Measurements from ENCODE around the gene ZFYVE1.

ZFYVE1 gene

DNA sequence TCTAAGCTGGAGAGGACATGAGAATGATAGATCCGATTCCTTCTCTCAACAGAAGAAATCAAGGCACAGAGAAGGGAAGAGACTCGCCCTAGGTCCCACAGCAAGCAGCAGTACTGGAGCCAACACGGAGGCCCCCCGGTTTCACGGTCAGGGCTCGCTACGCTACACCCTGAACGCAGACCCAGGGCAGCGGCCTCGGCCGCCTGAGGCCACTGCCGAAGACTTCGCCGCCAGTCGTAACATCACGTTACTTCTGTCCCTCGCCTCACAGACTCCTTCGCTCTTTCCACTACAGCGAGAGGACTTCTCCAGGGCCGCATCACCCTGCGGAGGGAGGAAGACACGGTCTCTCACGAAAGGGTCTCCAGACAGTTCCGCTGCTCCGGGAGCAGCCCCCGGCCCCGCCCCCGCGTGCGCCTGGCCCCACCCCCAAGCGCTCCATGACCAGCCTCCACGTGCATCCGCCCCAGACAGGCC is 101.1 kb downstream of the ZFYVE1 start:
- no peaks in the 10 kb centered on the region for H4K20me1 ChIP-seq (ENCODE audit: insufficient read depth, low read length)
- peaks cover 20% of the 10 kb centered on the region for H3K79me2 ChIP-seq (ENCODE audit: low read length)
- DNase-seq: no peak
- H3K4me3 ChIP-seq (ENCODE audit: low read length): peak overlapping the region; percentile 62
- H3K27ac ChIP-seq (ENCODE audit: low read length): no peak overlapping the region
- H3K4me1 ChIP-seq (ENCODE audit: low read length): no peaks in the 10 kb centered on the region
- H3K27me3 ChIP-seq (replicated peaks; ENCODE audit: insufficient read depth, low read length): no peaks in the 10 kb centered on the region
- no peaks in the 10 kb centered on the region for H3K9me3 ChIP-seq (replicated peaks; ENCODE audit: insufficient read depth, low read length)
- peak overlapping the region; percentile 70 for H2AFZ ChIP-seq (ENCODE audit: low read length)
- peak overlapping the region; percentile 23; the same call in 1 of the 2 replicates for H3K9ac ChIP-seq (ENCODE audit: low read length)
- peaks cover 4% of the 10 kb centered on the region; the same call in 1 of the 2 replicates for H3F3A ChIP-seq (ENCODE audit: insufficient read depth, low read length)
- peak overlapping the region; percentile 72 for H3K4me2 ChIP-seq (ENCODE audit: low read depth, low read length)
- no peak for TF ChIP-seq EZH2 (optimal IDR thresholded peaks at IDR 0.05; ENCODE audit: low read depth, low read length)
- TF ChIP-seq CTCF (IDR thresholded peaks at IDR 0.05; ENCODE audit: low read length): no peak
- no peaks in the 10 kb centered on the region for H3K36me3 ChIP-seq (replicated peaks; ENCODE audit: insufficient read depth, low read length)
- no peaks in the 10 kb centered on the region for H3K9me2 ChIP-seq (replicated peaks; ENCODE audit: insufficient read depth, low read length)

DNA sequence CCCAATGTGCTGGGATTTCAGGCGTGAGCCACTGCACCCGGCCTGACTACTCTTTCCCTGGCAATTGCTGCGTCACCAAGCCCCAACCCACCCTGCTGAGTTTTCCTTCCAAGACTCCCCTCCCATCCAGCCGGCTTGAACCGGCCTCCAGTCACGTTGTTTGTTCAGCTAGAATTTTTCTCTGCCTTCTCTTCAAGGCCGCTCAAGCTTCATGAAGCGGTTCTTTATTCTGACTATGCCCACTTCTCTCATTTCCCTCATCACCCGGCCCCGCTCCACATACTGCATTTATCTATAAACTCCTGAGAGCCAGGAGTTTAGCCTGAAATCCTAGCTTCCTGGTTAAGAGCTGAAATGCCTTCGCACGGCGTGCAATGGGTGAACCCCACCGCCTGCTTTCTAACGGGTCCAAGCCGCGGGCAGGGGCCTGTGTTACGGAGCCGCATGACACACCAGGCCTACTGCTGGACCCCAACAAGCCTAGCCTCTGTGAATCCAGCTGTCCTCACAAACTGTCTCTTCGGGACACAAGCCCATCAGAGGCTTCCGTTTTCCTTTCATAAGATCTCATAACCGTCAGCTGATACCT is 101.6 kb downstream of the ZFYVE1 start:
- no peak overlapping the region; the same call in 1 of the 2 replicates for H3K9ac ChIP-seq (ENCODE audit: low read length)
- H3K4me2 ChIP-seq (ENCODE audit: low read depth, low read length): peak overlapping the region; percentile 72
- no peaks in the 10 kb centered on the region for H3K9me3 ChIP-seq (replicated peaks; ENCODE audit: insufficient read depth, low read length)
- peaks cover 4% of the 10 kb centered on the region; the same call in 1 of the 2 replicates for H3F3A ChIP-seq (ENCODE audit: insufficient read depth, low read length)
- no peaks in the 10 kb centered on the region for H3K4me1 ChIP-seq (ENCODE audit: low read length)
- no peaks in the 10 kb centered on the region for H4K20me1 ChIP-seq (ENCODE audit: insufficient read depth, low read length)
- no peak for TF ChIP-seq EZH2phosphoT487 (IDR thresholded peaks at IDR 0.05; ENCODE audit: low read length)
- TF ChIP-seq EZH2 (optimal IDR thresholded peaks at IDR 0.05; ENCODE audit: low read depth, low read length): no peak
- TF ChIP-seq CTCF (IDR thresholded peaks at IDR 0.05; ENCODE audit: low read length): no peak
- H3K4me3 ChIP-seq (ENCODE audit: low read length): peak overlapping the region; percentile 62
- DNase-seq: no peak
- peak overlapping the region; percentile 70 for H2AFZ ChIP-seq (ENCODE audit: low read length)
- no peak overlapping the region for H3K27ac ChIP-seq (ENCODE audit: low read length)
- H3K9me2 ChIP-seq (replicated peaks; ENCODE audit: insufficient read depth, low read length): no peaks in the 10 kb centered on the region
- H3K27me3 ChIP-seq (replicated peaks; ENCODE audit: insufficient read depth, low read length): no peaks in the 10 kb centered on the region
- peaks cover 18% of the 10 kb centered on the region for H3K79me2 ChIP-seq (ENCODE audit: low read length)
- no peaks in the 10 kb centered on the region for H3K36me3 ChIP-seq (replicated peaks; ENCODE audit: insufficient read depth, low read length)

GRCh38 chr14:72924337-72924736 is 102.6 kb downstream of the ZFYVE1 start:
- H3K4me2 ChIP-seq (ENCODE audit: low read depth, low read length): no peak overlapping the region
- H2AFZ ChIP-seq (ENCODE audit: low read length): no peak overlapping the region
- no peak for DNase-seq
- no peaks in the 10 kb centered on the region for H4K20me1 ChIP-seq (ENCODE audit: insufficient read depth, low read length)
- H3K9ac ChIP-seq (ENCODE audit: low read length): no peak overlapping the region
- no peaks in the 10 kb centered on the region for H3K27me3 ChIP-seq (replicated peaks; ENCODE audit: insufficient read depth, low read length)
- H3K9me3 ChIP-seq (replicated peaks; ENCODE audit: insufficient read depth, low read length): no peaks in the 10 kb centered on the region
- H3F3A ChIP-seq (ENCODE audit: insufficient read depth, low read length): peaks cover 4% of the 10 kb centered on the region; the same call in 1 of the 2 replicates
- no peak overlapping the region for H3K27ac ChIP-seq (ENCODE audit: low read length)
- no peaks in the 10 kb centered on the region for H3K4me1 ChIP-seq (ENCODE audit: low read length)
- H3K36me3 ChIP-seq (replicated peaks; ENCODE audit: insufficient read depth, low read length): no peaks in the 10 kb centered on the region
- no peak overlapping the region for H3K4me3 ChIP-seq (ENCODE audit: low read length)
- H3K9me2 ChIP-seq (replicated peaks; ENCODE audit: insufficient read depth, low read length): no peaks in the 10 kb centered on the region
- TF ChIP-seq CTCF (IDR thresholded peaks at IDR 0.05; ENCODE audit: low read length): no peak
- no peak for TF ChIP-seq EZH2 (optimal IDR thresholded peaks at IDR 0.05; ENCODE audit: low read depth, low read length)
- TF ChIP-seq EZH2phosphoT487 (IDR thresholded peaks at IDR 0.05; ENCODE audit: low read length): no peak
- H3K79me2 ChIP-seq (ENCODE audit: low read length): peaks cover 12% of the 10 kb centered on the region
